HepG2 (cell line): Measurements from ENCODE around the gene EPB41L4A. TPM values are rescaled to one million over a fixed set of nuclear protein-coding genes. Genes with fewer than 3 reads are reported as not detected.

Experiments
- E2F2 ChIP-seq: sonication (generic); formaldehyde crosslinking; IDR thresholded peaks from 2 replicates; pipeline ENCODE4 v1.4.0; 2020; ENCODE audit warnings: missing genetic modification reagents, borderline replicate concordance
- HOXA5 ChIP-seq: sonication (generic); formaldehyde crosslinking; IDR thresholded peaks from 2 replicates; pipeline ENCODE4 v1.4.0; 2020; ENCODE audit warnings: missing genetic modification reagents
- HOXA7 ChIP-seq: sonication (generic); formaldehyde crosslinking; IDR thresholded peaks from 2 replicates; pipeline ENCODE4 v1.8.1; 2022; ENCODE audit warnings: mild to moderate bottlenecking, missing genetic modification reagents, moderate library complexity
- IRF2 ChIP-seq: IDR thresholded peaks from 2 replicates; pipeline ENCODE4 v1.6.1; 2018; ENCODE audit warnings: missing genetic modification reagents, missing compliant biosample characterization
- NAIF1 ChIP-seq: sonication (generic); formaldehyde crosslinking; IDR thresholded peaks from 2 replicates; pipeline ENCODE4 v1.5.0; 2020; ENCODE audit warnings: mild to moderate bottlenecking, missing genetic modification reagents, borderline replicate concordance
- POLR2AphosphoS5 ChIP-seq: IDR thresholded peaks from 2 replicates; pipeline ENCODE4 v1.6.1; 2012; ENCODE audit warnings: low read depth, low read length
- POLR2G ChIP-seq: fragments of 200-400 bp; formaldehyde crosslinking; IDR thresholded peaks from 2 replicates; pipeline ENCODE4 v1.6.1; 2018; ENCODE audit warnings: mild to moderate bottlenecking, low read depth, low read length, moderate library complexity
- RFX1 ChIP-seq: fragments of 450-650 bp; IDR thresholded peaks from 2 replicates; pipeline ENCODE4 v1.6.1; 2017
- RXRB ChIP-seq: IDR thresholded peaks from 2 replicates; pipeline ENCODE4 v1.6.1; 2016; ENCODE audit warnings: borderline replicate concordance, missing genetic modification reagents, missing compliant biosample characterization
- SRY ChIP-seq: sonication (generic); formaldehyde crosslinking; IDR thresholded peaks from 2 replicates; pipeline ENCODE4 v1.8.0; 2022; ENCODE audit warnings: mild to moderate bottlenecking, missing genetic modification reagents
- STAG1 ChIP-seq: sonication (generic); formaldehyde crosslinking; IDR thresholded peaks from 2 replicates; pipeline ENCODE4 v1.4.0; 2020; ENCODE audit warnings: missing genetic modification reagents
- TCF7L2 ChIP-seq: IDR thresholded peaks from 2 replicates; pipeline ENCODE4 v1.6.1; 2011; ENCODE audit warnings: mild to moderate bottlenecking, low read depth, low read length, moderate library complexity
- U2AF2 ChIP-seq: fragments of 200-400 bp; formaldehyde crosslinking; IDR thresholded peaks from 2 replicates; pipeline ENCODE4 v1.6.1; 2017; ENCODE audit warnings: low read depth, mild to moderate bottlenecking, low read length
- YY1 ChIP-seq: IDR thresholded peaks from 2 replicates; pipeline ENCODE4 v1.6.1; 2011; ENCODE audit warnings: low read length, low read depth, moderate library complexity, mild to moderate bottlenecking; ENCODE audit not compliant: insufficient read depth, insufficient replicate concordance
- ZC3H4 ChIP-seq: sonication (generic); formaldehyde crosslinking; IDR thresholded peaks from 2 replicates; pipeline ENCODE4 v1.4.0; 2020; ENCODE audit warnings: missing genetic modification reagents, borderline replicate concordance
- ZNF20 ChIP-seq: sonication (generic); formaldehyde crosslinking; IDR thresholded peaks from 2 replicates; pipeline ENCODE4 v1.4.0; 2020; ENCODE audit warnings: mild to moderate bottlenecking, moderate library complexity, missing genetic modification reagents
- ZNF292 ChIP-seq: sonication (generic); formaldehyde crosslinking; IDR thresholded peaks from 2 replicates; pipeline ENCODE4 v1.8.1; 2022; ENCODE audit warnings: mild to moderate bottlenecking, low read depth, missing genetic modification reagents, borderline replicate concordance
- ZNF335 ChIP-seq: sonication (generic); formaldehyde crosslinking; IDR thresholded peaks from 2 replicates; pipeline ENCODE4 v1.4.0; 2020; ENCODE audit warnings: missing genetic modification reagents
- ZNF598 ChIP-seq: sonication (generic); formaldehyde crosslinking; IDR thresholded peaks from 2 replicates; pipeline ENCODE4 v1.5.1; 2020; ENCODE audit warnings: mild to moderate bottlenecking, missing genetic modification reagents, borderline replicate concordance
- ZNF605 ChIP-seq: sonication (generic); formaldehyde crosslinking; IDR thresholded peaks from 2 replicates; pipeline ENCODE4 v1.8.0; 2022; ENCODE audit warnings: mild to moderate bottlenecking, missing genetic modification reagents
- ZNF619 ChIP-seq: sonication (generic); formaldehyde crosslinking; IDR thresholded peaks from 2 replicates; pipeline ENCODE4 v1.4.0; 2020; ENCODE audit warnings: mild to moderate bottlenecking, missing genetic modification reagents
- ZNF644 ChIP-seq: IDR thresholded peaks from 2 replicates; pipeline ENCODE4 v1.6.1; 2016; ENCODE audit warnings: low read depth
- ZNF839 ChIP-seq: sonication (generic); formaldehyde crosslinking; IDR thresholded peaks from 2 replicates; pipeline ENCODE4 v1.4.0; 2020; ENCODE audit warnings: missing genetic modification reagents, mild to moderate bottlenecking, borderline replicate concordance
- polyA plus RNA-seq, 8 experiments: library from polyadenylated mRNA; depleted of rRNA in 3 of 8; stranded (reverse) in 7 of 8; unstranded in 1 of 8; fragments of >200 nt; fragmentation: Illumina TruSeq in 4 of 8; extraction: Trizol in 4 of 8; gene quantifications; 2 replicates each; pipeline versions ENCODE4 v1.2.1 to v1.2.3, GENCODE V29; 2011 to 2016; ENCODE audit warnings: low read depth in 4 of 8, missing spikeins in 1 of 8, mixed read lengths in 1 of 8; ENCODE audit not compliant: insufficient read depth in 1 of 8
- total RNA-seq, 5 experiments: library from RNA; depleted of rRNA; stranded (reverse); fragments of >200 nt; fragmentation: Illumina TruSeq; extraction: Trizol; gene quantifications; 2 replicates each; pipeline ENCODE4 v1.2.3, GENCODE V29; 2016; ENCODE audit warnings: low read depth in 1 of 5
- TF ChIP-seq, protein P1 (sequence below): sonication (generic); formaldehyde crosslinking; IDR thresholded peaks from 2 replicates; pipeline ENCODE4 v1.5.1; 2020; ENCODE audit warnings: missing genetic modification reagents, mild to moderate bottlenecking, borderline replicate concordance
- TF ChIP-seq, protein P2 (sequence below): fragments of 450-650 bp; IDR thresholded peaks from 2 replicates; pipeline ENCODE4 v1.6.1; 2016
- TF ChIP-seq, protein P3 (sequence below): sonication (generic); formaldehyde crosslinking; IDR thresholded peaks from 2 replicates; pipeline ENCODE4 v1.5.0; 2020; ENCODE audit warnings: mild to moderate bottlenecking, missing genetic modification reagents

The EPB41L4A gene
- total and polyA plus RNA-seq, 2 of the 13 experiments (the other 11 are each of a cell fraction or from before 2014, with no cell fraction given), result 0.07 TPM; not detected in 1

GRCh38 chr5:112160652-112161391 is 258.3 kb downstream of the EPB41L4A start (continued):
- TF ChIP-seq, protein P1, sequence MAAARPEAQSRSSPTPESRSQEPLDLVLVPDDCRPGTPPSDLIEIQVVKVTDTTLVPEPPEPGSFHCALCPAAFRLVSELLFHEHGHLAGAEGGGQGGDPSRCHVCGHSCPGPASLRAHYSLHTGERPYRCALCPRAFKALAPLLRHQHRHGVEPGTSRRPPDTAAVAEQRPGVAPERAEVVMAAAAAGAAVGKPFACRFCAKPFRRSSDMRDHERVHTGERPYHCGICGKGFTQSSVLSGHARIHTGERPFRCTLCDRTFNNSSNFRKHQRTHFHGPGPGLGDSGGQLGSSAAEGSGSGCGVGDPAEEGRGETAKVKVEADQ, result peak; percentile 90; the same call in 1 of the 2 replicates
- no peak for TF ChIP-seq ZC3H4 (CRISPR knock-in tag)
- TF ChIP-seq ZNF20 (CRISPR knock-in tag), result no peak
- TF ChIP-seq RFX1, result no peak
- TF ChIP-seq POLR2AphosphoS5, result peak; percentile 99
- TF ChIP-seq, protein P2, sequence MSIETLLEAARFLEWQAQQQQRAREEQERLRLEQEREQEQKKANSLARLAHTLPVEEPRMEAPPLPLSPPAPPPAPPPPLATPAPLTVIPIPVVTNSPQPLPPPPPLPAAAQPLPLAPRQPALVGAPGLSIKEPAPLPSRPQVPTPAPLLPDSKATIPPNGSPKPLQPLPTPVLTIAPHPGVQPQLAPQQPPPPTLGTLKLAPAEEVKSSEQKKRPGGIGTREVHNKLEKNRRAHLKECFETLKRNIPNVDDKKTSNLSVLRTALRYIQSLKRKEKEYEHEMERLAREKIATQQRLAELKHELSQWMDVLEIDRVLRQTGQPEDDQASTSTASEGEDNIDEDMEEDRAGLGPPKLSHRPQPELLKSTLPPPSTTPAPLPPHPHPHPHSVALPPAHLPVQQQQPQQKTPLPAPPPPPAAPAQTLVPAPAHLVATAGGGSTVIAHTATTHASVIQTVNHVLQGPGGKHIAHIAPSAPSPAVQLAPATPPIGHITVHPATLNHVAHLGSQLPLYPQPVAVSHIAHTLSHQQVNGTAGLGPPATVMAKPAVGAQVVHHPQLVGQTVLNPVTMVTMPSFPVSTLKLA, result no peak
- no peak for TF ChIP-seq ZNF619 (CRISPR knock-in tag)
- peak; percentile 97 for TF ChIP-seq E2F2 (CRISPR knock-in tag)
- TF ChIP-seq, protein P3, sequence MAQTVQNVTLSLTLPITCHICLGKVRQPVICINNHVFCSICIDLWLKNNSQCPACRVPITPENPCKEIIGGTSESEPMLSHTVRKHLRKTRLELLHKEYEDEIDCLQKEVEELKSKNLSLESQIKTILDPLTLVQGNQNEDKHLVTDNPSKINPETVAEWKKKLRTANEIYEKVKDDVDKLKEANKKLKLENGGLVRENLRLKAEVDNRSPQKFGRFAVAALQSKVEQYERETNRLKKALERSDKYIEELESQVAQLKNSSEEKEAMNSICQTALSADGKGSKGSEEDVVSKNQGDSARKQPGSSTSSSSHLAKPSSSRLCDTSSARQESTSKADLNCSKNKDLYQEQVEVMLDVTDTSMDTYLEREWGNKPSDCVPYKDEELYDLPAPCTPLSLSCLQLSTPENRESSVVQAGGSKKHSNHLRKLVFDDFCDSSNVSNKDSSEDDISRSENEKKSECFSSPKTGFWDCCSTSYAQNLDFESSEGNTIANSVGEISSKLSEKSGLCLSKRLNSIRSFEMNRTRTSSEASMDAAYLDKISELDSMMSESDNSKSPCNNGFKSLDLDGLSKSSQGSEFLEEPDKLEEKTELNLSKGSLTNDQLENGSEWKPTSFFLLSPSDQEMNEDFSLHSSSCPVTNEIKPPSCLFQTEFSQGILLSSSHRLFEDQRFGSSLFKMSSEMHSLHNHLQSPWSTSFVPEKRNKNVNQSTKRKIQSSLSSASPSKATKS, result 0 out of 2 replicates have a peak, but pooled peaks have one; percentile 41
- no peak for TF ChIP-seq ZNF839 (CRISPR knock-in tag)
- peak; percentile 86 for TF ChIP-seq ZNF605
- TF ChIP-seq NAIF1, result no peak; the same call in 1 of the 2 replicates
- peak; percentile 81 for TF ChIP-seq YY1
- TF ChIP-seq TCF7L2, result no peak
- no peak for TF ChIP-seq HOXA7 (CRISPR knock-in tag)
- peak; percentile 57; the same call in 1 of the 2 replicates for TF ChIP-seq ZNF598
- peak; percentile 62; the same call in 1 of the 2 replicates for TF ChIP-seq U2AF2
- TF ChIP-seq POLR2G, result peak; percentile 99
- TF ChIP-seq ZNF292, result peak; percentile 74; the same call in 1 of the 2 replicates
- TF ChIP-seq SRY (CRISPR knock-in tag), result peak; percentile 86; the same call in 1 of the 2 replicates
- TF ChIP-seq HOXA5, result peak; percentile 95
- TF ChIP-seq ZNF644 (CRISPR knock-in tag), result peak; percentile 58; the same call in 1 of the 2 replicates
- TF ChIP-seq STAG1 (CRISPR knock-in tag), result peak; percentile 39
- TF ChIP-seq RXRB, result peak; percentile 75; the same call in 1 of the 2 replicates
- peak; percentile 89 for TF ChIP-seq ZNF335 (CRISPR knock-in tag)
- TF ChIP-seq IRF2 (CRISPR knock-in tag), result peak; percentile 96
